NOMO-1 treated with dmso at 0.1 percent for 144 hours (cell line): ENCODE data around the gene PELI3.
"Not testable (repeated sequence)": the region's sequence is repeated elsewhere in the genome, so short reads cannot be mapped to it uniquely, and the experiment has no call there.

Experiments
- DNase-seq: peaks from one replicate; lab custom pipeline; 2025; ENCODE audit not compliant: unreplicated experiment; lab: John Stamatoyannopoulos, UW

PELI3 gene

DNA sequence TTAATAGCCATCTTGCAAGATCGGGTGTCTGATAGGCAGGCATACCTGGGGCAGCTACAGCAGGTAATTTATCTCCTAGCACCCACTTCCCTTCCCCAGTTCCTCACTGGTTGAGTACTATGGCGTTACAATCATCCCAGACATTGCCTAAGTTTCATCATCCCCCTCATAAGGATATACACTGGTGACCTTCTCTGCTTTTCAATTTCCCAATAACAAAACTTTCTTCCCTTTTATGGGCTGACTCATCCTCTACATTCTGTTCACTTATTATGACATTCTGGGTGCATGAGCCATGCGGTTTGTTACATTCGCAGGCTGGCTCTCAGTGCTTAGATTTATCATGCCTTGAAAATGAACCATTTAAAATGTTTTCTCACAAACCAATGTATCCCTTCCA is 23.1 kb upstream of the PELI3 start:
- peak; percentile 83 for DNase-seq

DNA sequence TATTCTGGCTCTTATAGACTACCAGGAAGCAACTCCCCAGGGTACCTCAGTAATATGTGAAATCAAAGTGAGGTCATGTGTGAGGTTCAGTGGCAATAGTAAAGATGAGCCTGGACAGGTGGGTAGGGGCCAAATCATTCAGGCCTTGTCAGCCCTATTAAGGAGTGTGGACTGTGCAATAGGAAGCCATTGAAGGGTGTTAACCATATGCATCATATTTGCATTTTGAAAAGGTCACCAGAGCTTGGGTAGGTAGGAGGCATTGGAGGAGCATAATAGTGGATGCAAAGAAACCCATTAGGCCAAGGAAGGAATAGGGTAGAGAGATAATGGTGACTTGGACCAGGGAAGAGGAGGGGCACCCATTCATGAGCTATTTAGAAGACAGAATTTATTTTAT is 19.7 kb upstream of the PELI3 start:
- DNase-seq: no peak

DNA sequence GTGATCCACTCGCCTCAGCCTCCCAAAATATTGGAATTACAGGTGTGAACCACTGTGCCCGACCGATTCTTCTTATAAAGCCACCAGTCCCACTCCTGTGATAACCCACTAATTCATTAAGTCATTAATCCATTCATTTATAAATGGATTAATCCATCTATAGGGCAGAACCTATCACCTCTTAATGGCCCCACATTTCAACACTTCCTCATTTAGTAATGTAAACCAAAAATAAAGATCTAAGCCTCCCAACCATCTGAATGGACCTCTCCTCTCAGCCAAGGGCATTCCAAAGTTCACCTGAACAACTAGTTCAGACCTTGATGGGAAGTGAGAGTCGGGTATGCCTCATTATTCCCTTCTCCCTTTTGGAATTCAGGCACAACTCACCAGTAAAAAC is 18.2 kb upstream of the PELI3 start:
- DNase-seq: peak; percentile 29

DNA sequence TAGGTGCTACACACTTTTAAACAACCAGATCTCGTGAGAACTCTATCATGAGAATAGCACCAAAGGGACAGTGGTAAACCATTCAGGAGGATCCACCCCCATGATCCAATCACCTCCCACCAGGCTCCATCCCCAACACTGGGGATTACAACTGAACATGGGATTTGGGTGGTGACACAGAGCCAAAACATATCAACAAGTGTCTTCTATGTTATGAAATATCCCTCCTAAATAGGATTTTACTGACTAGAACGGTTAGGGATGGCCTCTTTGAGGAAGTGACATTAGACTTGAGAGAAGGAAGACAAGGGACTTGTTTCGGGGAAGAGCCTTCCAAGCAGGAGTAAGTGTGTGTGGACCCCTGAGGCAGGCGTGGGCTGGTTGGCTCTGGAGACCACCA is 16.1 kb upstream of the PELI3 start:
- DNase-seq: peak; percentile 38

DNA sequence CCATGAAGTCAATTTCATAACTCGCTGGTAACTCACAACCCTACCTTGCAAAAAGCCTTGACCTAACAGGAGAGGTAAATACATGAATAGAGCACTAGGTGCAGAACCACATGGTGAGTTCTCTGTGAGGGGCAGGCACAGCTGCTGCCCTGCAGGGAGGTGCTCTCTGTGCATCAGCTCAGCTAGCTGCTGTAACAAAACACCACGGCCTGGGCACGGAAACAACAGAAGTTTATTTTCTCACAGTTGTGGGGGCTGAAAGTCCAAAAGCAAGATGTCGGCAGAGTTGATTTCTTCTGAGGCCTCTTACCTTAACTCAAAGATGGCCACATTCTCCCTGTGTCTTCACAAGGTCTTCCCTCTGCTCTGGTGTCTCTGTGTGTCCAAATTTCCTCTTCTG is 15.0 kb upstream of the PELI3 start:
- DNase-seq: no peak

DNA sequence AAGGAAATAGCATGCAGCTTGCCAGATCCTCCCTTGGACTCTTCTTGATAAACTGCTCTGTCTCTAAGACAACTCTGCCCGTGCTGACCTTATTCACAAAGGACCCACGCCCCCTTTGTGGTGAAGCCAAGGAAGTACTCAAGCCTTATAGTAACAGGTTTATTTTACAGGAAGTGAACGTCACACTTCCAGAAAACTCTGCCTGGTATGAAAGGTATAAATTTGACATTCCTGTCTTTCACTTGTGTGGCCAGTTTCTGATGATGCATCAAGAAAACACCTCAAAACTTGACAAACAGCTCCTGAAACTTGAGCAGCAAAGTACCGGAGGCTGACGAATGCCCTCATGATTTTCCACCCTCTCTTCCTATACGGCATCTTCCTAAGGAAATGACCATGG is 12.5 kb upstream of the PELI3 start:
- no peak for DNase-seq

DNA sequence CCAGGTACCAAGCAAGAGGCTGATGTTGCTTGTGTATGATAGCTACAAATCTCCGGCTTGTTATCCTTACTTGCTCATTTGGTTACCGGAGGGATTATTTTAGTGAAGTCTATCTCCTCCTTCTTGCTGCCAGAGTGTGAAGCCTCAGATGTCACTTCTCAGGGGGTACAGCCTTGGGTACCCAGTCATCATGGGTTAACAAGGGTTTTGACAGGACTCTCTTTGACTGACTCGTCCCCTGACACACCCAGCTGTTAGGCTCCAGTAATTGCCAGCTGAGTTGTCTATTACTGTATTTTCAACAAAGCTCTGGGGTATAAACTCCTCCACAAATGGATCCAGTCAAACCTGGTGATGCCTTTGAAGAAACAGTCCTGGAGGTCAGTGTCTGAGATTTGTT is 11.9 kb upstream of the PELI3 start:
- no peak for DNase-seq

DNA sequence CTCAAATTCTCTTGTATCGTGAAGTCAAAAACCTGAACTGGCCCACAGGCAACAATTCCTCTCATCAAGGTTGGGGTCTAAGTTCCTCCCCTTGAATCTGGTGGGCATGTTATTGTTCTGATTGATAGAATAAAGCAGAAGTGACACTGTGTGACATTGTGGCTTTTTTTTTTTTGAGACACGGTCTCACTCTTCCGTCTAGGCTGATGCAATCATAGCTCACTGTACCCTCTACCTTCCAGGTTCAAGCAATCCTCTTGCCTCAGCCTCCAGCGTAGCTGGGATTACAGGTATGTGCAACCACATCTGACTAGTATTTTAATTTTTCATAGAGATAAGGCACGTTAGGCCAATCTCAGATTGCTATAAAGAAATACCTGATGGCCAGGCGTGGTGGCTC is 8.9 kb upstream of the PELI3 start:
- DNase-seq: peak; percentile 40

DNA sequence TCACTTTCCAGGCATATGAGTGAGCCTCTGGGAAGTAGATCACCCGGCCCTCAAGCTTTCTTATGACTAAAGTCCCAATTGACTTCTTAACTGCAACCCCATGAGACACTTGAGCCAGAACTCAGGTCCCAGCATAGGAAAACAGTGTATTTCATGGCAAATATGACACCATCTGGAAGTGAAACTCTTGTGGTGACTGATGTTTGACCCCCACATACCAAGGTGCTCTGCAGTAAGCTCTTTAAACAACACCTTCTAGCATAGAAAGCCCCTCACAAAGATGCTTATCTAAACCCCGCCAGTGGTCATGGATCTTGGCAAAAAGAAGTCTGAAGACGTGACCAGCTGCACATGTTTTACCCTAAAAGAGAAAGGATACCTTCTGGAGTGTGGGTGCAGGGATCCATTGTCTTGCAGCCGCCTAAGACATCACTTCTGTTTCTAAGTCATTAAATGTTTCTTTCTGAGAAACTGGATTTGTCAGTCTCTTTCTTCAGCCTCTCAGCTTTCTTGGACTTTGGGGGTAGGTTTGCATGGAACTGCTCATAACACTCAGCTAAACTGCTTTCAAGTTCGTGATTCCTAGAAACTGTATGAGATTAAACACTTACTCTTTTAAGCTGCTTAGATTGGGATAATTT is 7.4 kb upstream of the PELI3 start:
- DNase-seq: peak; percentile 72

DNA sequence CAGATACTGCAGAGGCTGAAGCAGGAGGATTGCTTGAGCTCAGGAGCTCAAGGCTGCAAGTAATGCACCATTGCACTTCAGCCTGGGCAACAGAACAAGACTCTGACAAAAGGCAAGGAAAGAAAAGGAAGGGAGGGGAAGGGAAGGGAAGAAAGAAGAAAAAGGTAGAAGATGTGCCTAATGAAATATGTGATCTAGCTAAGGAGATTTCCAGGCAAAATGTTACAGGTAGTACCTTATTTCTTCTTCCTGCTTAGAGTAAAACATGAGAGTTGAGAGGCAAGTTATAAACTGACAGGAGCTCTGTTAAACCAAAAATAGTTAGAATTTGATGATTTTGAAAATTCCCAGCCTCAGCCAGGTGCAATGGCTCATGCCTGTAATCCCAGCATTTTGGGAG is 4.7 kb upstream of the PELI3 start:
- DNase-seq: no peak

DNA sequence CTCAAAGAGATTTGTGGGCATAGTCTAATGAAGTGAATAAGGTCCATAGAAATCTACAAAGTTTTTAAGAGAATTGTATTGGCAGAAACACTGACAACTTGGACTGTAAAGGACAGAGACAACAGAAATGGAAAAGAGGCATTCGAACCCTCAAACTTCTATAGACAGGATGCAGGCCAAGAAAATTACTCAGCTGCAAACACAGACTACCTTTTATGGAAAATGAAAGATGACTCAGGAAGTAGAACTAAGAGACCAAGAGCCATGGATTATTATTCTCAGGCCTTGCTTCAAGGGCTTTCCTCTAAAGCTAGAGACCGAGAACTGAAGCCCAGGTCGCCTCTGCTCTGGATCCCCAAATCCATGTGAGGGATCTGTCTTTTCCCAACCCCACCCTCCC is 3.8 kb upstream of the PELI3 start:
- DNase-seq: no peak

DNA sequence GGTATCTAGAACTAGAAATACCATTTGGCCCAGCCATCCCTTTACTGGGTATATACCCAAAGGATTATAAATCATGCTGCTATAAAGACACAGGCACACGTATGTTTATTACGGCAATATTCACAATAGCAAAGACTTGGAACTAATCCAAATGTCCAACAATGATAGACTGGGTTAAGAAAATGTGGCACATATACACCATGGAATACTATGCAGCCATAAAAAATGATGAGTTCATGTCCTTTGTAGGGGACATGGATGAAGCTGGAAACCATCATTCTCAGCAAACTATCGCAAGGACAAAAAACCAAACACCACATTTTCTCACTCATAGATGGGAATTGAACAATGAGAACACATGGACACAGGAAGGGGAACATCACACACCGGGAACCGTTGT is 2.6 kb upstream of the PELI3 start:
- not testable (repeated sequence) for DNase-seq

DNA sequence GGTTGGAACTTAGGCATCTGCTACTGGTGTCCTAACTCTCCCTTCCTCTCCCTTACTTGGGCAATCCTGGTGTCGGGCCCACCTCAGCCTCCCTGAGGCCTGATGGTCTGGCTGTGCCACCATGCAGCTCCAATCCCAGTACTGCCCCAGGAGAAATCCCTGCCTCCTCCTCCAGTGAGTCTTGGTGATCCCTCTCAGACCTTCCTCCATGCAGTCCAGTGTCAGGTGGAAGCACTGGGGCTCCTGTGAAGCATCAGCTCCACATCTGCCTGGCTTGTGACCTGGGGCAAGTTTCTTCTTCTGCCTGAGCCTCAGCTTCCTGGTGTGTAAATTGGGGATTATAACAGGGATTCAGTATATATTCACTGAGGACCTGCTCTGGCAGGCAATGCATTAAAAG is 1.8 kb upstream of the PELI3 start:
- no peak for DNase-seq

DNA sequence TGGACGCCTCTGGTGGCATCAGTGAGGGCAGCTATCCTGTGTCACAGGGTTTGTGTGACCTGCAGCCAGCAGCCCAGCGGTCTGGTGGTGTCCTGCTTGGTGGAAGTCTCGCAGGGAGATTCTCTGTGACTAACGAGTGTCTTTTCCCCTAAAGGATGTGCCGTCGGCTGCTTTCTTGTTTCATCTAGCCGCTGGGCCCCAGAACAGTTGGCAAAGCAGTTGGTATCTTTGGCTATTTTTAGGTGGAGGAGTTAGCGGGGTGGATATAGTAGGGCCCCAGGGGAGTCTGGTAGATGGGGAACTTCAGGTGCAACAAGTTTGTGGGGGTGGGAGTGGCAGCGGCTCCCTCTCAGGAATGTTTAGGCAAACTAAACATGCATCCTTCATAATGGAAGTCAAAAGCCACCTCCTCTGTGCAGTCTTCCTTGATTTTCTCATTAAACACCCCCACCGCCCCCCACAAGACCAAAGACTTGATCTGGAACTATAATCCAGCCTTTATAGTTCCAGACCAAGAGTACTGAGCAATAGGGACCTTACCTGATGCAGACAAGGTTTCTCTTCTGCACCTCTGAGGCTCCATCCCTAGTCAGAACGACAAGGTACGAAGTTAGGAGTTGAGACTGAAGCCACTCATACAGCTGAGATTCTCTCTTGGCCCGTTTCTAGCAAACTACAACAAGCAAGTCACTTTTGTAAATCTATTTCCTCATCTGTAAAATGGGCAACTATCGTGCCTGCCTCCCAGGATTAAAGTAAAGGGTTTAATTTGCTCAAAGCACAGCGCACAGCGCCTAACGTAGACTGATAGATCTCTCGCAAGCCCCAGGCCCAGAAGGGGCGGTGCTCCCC is 1.1 kb upstream of the PELI3 start:
- DNase-seq: peak; percentile 34

DNA sequence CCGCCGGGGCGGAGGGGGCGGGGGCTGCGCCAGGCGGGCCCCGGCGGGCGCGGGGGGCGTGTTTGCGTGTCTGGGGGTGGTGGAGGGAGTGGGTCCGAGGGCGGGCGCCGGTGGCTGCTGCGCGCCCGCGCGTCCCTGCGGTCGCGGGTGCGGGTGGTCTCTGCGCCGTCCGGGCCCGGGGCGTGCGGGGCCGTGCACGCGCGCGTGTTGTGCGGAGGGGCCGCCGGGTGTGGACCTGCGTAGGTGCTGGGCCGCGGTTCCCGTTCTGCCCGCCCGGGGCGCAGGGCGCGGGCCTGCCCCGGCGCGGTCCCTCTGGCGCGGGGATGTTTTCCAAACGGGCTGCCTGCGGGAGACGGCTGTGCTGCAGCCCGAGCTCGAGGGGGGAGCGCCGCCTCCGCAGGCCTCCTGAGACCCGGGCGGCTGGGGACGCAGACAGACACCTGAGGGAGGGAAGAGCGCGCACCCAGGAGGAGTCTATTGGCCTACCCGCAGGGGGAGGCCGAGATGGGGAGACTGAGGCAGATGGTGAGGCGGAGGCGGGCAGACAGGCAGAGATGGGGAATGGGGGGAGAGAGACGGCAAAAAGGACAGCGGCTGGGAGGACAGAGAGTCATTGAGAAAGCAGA is 442 bp downstream of the PELI3 start:
- no peak for DNase-seq

DNA sequence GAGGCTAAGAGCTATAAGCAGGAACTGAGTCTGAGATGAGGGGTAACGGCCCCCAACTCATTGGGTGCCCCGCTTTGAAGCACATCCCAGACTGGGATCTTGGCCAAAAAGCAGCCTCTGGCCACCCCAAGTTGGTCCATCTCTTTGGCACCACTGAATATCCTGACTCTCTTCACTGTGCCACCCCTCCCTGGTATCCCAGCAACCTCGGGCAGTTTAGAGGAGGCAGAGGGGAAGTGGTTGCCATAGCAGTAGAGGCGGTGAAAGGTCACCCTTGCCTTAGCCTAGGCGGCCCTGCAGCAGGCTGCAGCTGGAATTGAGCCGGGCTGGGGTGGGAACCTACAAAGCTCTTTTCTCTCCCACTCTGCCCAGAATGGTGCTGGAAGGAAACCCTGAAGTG is 1.1 kb downstream of the PELI3 start:
- DNase-seq: peak; percentile 50

DNA sequence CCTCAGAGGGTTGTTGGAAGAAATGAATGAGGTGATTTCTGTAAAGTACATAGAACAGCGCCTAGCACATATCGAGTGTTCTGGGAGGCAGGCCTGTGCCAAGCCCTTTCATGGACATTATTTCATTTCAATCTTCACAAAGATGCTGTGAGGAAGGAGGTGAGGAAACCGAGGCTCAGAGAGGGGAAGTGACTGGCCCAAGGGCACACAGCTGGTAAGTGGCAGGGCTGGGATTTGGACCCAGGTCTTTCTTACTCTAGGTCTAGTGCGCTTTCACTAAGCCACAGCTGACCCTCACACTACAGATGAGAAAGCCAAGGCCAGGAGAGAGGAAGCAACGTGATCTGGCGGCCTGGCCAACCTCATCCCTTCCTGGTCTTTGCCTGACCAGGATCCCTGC is 2.0 kb downstream of the PELI3 start:
- DNase-seq: no peak

DNA sequence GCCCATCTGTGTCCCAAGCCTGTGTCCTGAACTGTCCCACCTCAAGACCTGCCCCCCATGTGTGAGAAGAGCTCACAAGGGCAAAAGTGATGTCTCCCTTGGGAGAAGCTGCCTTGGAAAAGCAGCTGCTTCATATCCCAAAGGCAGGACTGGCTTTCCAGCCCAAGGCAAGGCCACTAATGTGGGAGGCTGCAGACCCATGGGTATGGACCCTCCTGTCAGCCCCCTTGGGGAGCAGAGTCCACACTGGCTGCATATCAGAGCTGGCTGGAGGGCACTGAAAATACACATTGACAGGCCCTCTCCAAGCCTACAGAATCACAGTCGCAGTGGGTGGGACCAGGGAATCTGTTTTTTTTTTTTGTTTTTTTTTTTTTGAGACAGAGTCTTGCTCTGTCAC is 2.7 kb downstream of the PELI3 start:
- no peak for DNase-seq

DNA sequence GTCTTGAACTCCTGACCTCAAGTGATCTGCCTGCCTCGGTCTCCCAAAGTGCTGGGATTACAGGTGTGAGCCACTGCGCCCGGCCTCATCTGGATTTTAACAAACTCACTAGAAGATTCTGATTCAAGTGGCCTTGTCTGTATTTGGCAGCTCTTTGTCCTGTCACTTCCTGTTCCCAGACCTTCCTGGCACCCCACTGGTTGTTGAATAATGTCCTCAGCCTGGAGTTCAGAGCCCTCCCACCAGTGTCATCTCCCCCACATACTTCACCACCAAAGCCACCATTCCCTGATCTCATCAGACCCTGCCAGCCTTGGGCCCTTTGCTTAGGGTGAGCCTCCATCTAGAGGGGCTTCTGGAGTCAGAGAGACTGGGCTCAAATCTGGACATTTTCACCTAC is 3.3 kb downstream of the PELI3 start:
- no peak for DNase-seq

DNA sequence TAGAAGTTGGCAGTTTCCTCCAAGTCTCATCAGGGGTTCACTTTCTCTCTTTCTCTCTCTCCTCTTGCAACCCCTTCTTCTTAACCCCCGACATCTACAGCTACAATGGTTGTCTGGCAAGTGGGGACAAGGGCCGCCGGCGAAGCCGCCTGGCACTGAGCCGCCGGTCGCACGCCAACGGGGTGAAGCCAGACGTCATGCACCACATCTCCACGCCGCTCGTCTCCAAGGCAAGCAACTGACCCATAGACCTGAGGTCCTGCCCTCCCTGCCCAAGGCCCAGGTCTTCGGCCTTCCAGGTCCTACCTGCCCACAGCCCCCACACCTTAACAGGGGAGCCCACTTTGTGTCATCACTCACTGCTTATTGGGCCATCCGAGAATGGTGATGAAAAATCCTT is 4.4 kb downstream of the PELI3 start:
- DNase-seq: no peak

DNA sequence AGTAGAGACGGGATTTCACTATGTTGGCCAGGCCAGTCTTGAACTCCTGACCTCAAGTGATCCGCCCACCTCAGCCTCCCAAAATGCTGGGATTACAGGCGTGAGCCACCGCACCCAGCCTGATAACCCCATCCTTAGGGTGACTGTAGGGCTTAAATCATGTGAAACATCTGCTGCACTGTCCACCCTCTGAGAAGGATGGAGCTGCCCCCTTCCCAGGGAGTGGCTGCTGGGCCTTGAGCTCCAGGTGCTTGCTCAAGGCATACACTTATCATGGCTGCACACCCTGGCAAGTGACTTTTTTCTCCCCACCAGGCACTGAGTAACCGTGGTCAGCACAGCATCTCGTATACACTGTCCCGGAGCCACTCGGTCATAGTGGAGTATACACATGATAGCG is 5.3 kb downstream of the PELI3 start:
- DNase-seq: no peak

DNA sequence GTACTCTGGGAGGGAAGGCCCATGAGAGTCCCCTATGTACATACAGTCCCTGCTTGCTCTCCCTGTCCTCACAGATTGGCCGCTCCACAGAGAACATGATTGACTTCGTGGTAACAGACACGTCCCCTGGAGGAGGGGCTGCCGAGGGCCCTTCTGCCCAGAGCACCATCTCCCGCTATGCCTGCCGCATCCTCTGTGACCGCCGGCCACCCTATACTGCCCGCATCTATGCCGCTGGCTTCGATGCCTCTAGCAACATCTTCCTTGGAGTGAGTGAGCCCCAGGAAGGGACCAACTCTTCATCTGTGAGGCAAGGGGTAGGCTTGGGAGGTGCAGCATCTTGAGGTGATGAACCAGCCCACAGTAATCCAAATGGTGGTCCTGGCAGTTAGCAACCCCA is 6.5 kb downstream of the PELI3 start:
- DNase-seq: no peak
